HEK293T (cell line): Measurements from ENCODE around the gene CLCN1.
A peak's percentile ranks its signal among the peaks of the same experiment; 100 is the strongest.
"Not testable (repeated sequence)": the region's sequence is repeated elsewhere in the genome, so short reads cannot be mapped to it uniquely, and the experiment has no call there.

ENCODE experiments used
- CTCF ChIA-PET: fragments of 350-600 bp; formaldehyde crosslinking; extraction: SDS; loops from one replicate; lab custom pipeline; 2021; ENCODE audit warnings: antibody characterized with exemption, inconsistent platforms; lab: Yijun Ruan, JAX
- POLR2A ChIA-PET: fragments of 350-600 bp; formaldehyde crosslinking; extraction: SDS; loops from one replicate; lab custom pipeline; 2020; ENCODE audit warnings: antibody characterized with exemption, inconsistent platforms; lab: Yijun Ruan, JAX
- DNase-seq: peaks from one replicate; pipeline ENCODE4 v3.0.0; 2012; ENCODE audit warnings: mixed read lengths; ENCODE audit errors: extremely low spot score
- ARNT ChIP-seq: fragments of 450-650 bp; IDR thresholded peaks from 2 replicates; pipeline ENCODE4 v1.6.1; 2017; ENCODE audit warnings: mild to moderate bottlenecking
- BHLHE40 ChIP-seq: fragments of 450-650 bp; IDR thresholded peaks from 2 replicates; pipeline ENCODE4 v1.6.1; 2016; ENCODE audit warnings: mild to moderate bottlenecking, moderate library complexity, borderline replicate concordance
- CTBP1 ChIP-seq: fragments of 450-650 bp; IDR thresholded peaks from 2 replicates; pipeline ENCODE4 v1.6.1; 2016; ENCODE audit warnings: borderline replicate concordance
- ELF4 ChIP-seq: fragments of 450-650 bp; IDR thresholded peaks from 2 replicates; pipeline ENCODE4 v1.6.1; 2017; ENCODE audit warnings: antibody characterized with exemption
- FOXA1 ChIP-seq: fragments of 450-650 bp; IDR thresholded peaks from 2 replicates; pipeline ENCODE4 v1.6.1; 2016; ENCODE audit warnings: mild to moderate bottlenecking
- FOXK2 ChIP-seq: fragments of 450-650 bp; IDR thresholded peaks from 2 replicates; pipeline ENCODE4 v1.6.1; 2016; ENCODE audit warnings: mild to moderate bottlenecking
- FOXM1 ChIP-seq: fragments of 450-650 bp; IDR thresholded peaks from 2 replicates; pipeline ENCODE4 v1.6.1; 2017; ENCODE audit warnings: mild to moderate bottlenecking, borderline replicate concordance
- HDGF ChIP-seq: fragments of 450-650 bp; IDR thresholded peaks from 2 replicates; pipeline ENCODE4 v1.6.1; 2017; ENCODE audit warnings: antibody characterized with exemption, borderline replicate concordance
- L3MBTL2 ChIP-seq: fragments of 450-650 bp; conservative IDR thresholded peaks from 2 replicates; pipeline ENCODE4 v1.6.1; 2016; ENCODE audit warnings: mild to moderate bottlenecking
- LEF1 ChIP-seq: fragments of 450-650 bp; IDR thresholded peaks from 2 replicates; pipeline ENCODE4 v1.6.1; 2017; ENCODE audit warnings: mild to moderate bottlenecking, borderline replicate concordance
- NFRKB ChIP-seq: fragments of 450-650 bp; IDR thresholded peaks from 2 replicates; pipeline ENCODE4 v1.6.1; 2016; ENCODE audit warnings: mild to moderate bottlenecking, moderate library complexity
- PKNOX1 ChIP-seq: fragments of 450-650 bp; IDR thresholded peaks from 2 replicates; pipeline ENCODE4 v1.6.1; 2016
- SP1 ChIP-seq: fragments of 450-650 bp; IDR thresholded peaks from 2 replicates; pipeline ENCODE4 v1.6.1; 2017
- SUZ12 ChIP-seq: fragments of 450-650 bp; IDR thresholded peaks from 2 replicates; pipeline ENCODE4 v1.6.1; 2016; ENCODE audit warnings: mild to moderate bottlenecking
- TARDBP ChIP-seq: fragments of 450-650 bp; IDR thresholded peaks from 2 replicates; pipeline ENCODE4 v1.6.1; 2016
- ZNF384 ChIP-seq: fragments of 450-650 bp; IDR thresholded peaks from 2 replicates; pipeline ENCODE4 v1.6.1; 2016

CLCN1 gene

GRCh38 chr7:143289888-143290287 is 26.0 kb upstream of the CLCN1 start:
- peak; percentile 84 for TF ChIP-seq ZNF384
- DNase-seq, POLR2A ChIA-PET: not testable (repeated sequence)
- CTCF ChIA-PET, result interaction anchor here (0.8 to 1.4 kb wide), 2 partner anchors 9 to 49 kb away, joined by 3 to 6 read pairs; no protein-coding TSS in a partner anchor

GRCh38 chr7:143290293-143290692 is 25.6 kb upstream of the CLCN1 start:
- no peak for DNase-seq
- ChIA-PET CTCF (interaction anchor here (0.8 to 1.4 kb wide), 2 partner anchors 9 to 50 kb away, joined by 3 to 6 read pairs; no protein-coding TSS in a partner anchor), POLR2A (interaction anchor here (1.2 kb wide), 1 partner anchor 27 kb away, joined by 3 read pairs; the partner anchor contains the start of gene GSTK1)
- TF ChIP-seq BHLHE40 (no peak), FOXK2 (no peak), ZNF384 (no peak), TARDBP (no peak), CTBP1 (no peak), FOXM1 (no peak), NFRKB (no peak), HDGF (no peak)

GRCh38 chr7:143292876-143293275 is 23.0 kb upstream of the CLCN1 start:
- ChIA-PET POLR2A (no interaction called here), CTCF (interaction anchor here (0.9 kb wide), 1 partner anchor 24 kb away, joined by 3 read pairs; no protein-coding TSS in a partner anchor)
- TF ChIP-seq ELF4 (no peak), L3MBTL2 (no peak), NFRKB (no peak), TARDBP (no peak), HDGF (no peak), SP1 (no peak), CTBP1 (no peak), LEF1 (no peak), ZNF384 (no peak), FOXA1 (no peak), FOXM1 (no peak), FOXK2 (no peak), PKNOX1 (no peak), SUZ12 (no peak), BHLHE40 (no peak), ARNT (no peak)
- no peak for DNase-seq

GRCh38 chr7:143295870-143296269 is 20.0 kb upstream of the CLCN1 start:
- ChIA-PET POLR2A (interaction anchor here (1.1 kb wide), 1 partner anchor 10 kb away, joined by 3 read pairs; no protein-coding TSS in a partner anchor), CTCF (interaction anchor here (0.9 to 2.4 kb wide), 3 partner anchors 9 to 84 kb away, joined by 4 to 11 read pairs (median 7); no protein-coding TSS in a partner anchor)
- no peak for TF ChIP-seq ZNF384
- TF ChIP-seq SUZ12, result no peak
- TF ChIP-seq FOXM1, result no peak
- no peak for TF ChIP-seq PKNOX1
- DNase-seq, result no peak

GRCh38 chr7:143296686-143297085 is 19.2 kb upstream of the CLCN1 start:
- ChIA-PET CTCF (interaction anchor here (0.9 to 2.4 kb wide), 3 partner anchors 8 to 83 kb away, joined by 4 to 11 read pairs (median 7); no protein-coding TSS in a partner anchor), POLR2A (interaction anchor here (1.1 kb wide), 1 partner anchor 11 kb away, joined by 3 read pairs; no protein-coding TSS in a partner anchor)
- no peak for DNase-seq
- no peak for TF ChIP-seq CTBP1
- no peak for TF ChIP-seq ELF4
- TF ChIP-seq L3MBTL2, result no peak
- TF ChIP-seq SUZ12, result no peak
- TF ChIP-seq PKNOX1, result no peak
- no peak for TF ChIP-seq FOXM1
- TF ChIP-seq ARNT, result no peak
- TF ChIP-seq SP1, result no peak
- no peak for TF ChIP-seq LEF1
- no peak for TF ChIP-seq ZNF384
- no peak for TF ChIP-seq FOXA1

- no peak for TF ChIP-seq FOXK2
- no peak for TF ChIP-seq BHLHE40
- TF ChIP-seq FOXM1, result no peak
- no peak for TF ChIP-seq SUZ12
- TF ChIP-seq ZNF384, result no peak
- TF ChIP-seq SP1, result no peak
- no peak for TF ChIP-seq CTBP1
- no peak for TF ChIP-seq HDGF
- no peak for TF ChIP-seq PKNOX1
- no peak for TF ChIP-seq NFRKB
- no peak for TF ChIP-seq FOXA1
- DNase-seq, result no peak
- ChIA-PET POLR2A (interaction anchor here (1.3 kb wide), 1 partner anchor 36 kb away, joined by 5 read pairs; the partner anchor contains the start of gene GSTK1), CTCF (interaction anchor here (0.7 to 1.7 kb wide), 10 partner anchors 8 to 107 kb away, joined by 3 to 14 read pairs (median 4); partner anchors contain the start of gene CLCN1)
Measured at GRCh38 chr7:143299346-143299745, 16.6 kb upstream of the CLCN1 start.
